Fibroblast of skin of left biceps (primary cell): ENCODE data around the gene PTPRN2.

Source experiments
- DNase-seq, 2 experiments: peaks; one replicate each; pipeline ENCODE4 v3.0.0-alpha.2; 2013; ENCODE audit warnings: low read depth in 2 of 2

PTPRN2 gene

GRCh38 chr7:157719705-157720655 is 867.6 kb downstream of the PTPRN2 start:
- no peak for DNase-seq

- DNase-seq, result no peak
Measured at GRCh38 chr7:157719008-157719682, 868.5 kb downstream of the PTPRN2 start.

GRCh38 chr7:157718303-157719007 is 869.2 kb downstream of the PTPRN2 start:
- DNase-seq, result no peak

GRCh38 chr7:157717211-157718174 is 870.1 kb downstream of the PTPRN2 start:
- DNase-seq, result no peak

- DNase-seq, result no peak
Measured at GRCh38 chr7:157715938-157716280, 871.7 kb downstream of the PTPRN2 start.

GRCh38 chr7:157715071-157715937 is 872.3 kb downstream of the PTPRN2 start:
- DNase-seq, result no peak

GRCh38 chr7:157714166-157715070 is 873.2 kb downstream of the PTPRN2 start:
- DNase-seq, result no peak

- DNase-seq, result no peak
Measured at GRCh38 chr7:157713591-157713990, 874.0 kb downstream of the PTPRN2 start.

GRCh38 chr7:157712666-157713235 is 874.9 kb downstream of the PTPRN2 start:
- DNase-seq, result no peak

GRCh38 chr7:157711353-157711888 is 876.2 kb downstream of the PTPRN2 start:
- no peak for DNase-seq

GRCh38 chr7:157710396-157710795 is 877.2 kb downstream of the PTPRN2 start:
- no peak for DNase-seq

GRCh38 chr7:157709531-157710251 is 877.9 kb downstream of the PTPRN2 start:
- DNase-seq, result no peak

GRCh38 chr7:157708919-157709295 is 878.7 kb downstream of the PTPRN2 start:
- no peak for DNase-seq

GRCh38 chr7:157707983-157708918 is 879.4 kb downstream of the PTPRN2 start:
- no peak for DNase-seq

- no peak for DNase-seq
Measured at GRCh38 chr7:157704365-157704764, 883.3 kb downstream of the PTPRN2 start.

GRCh38 chr7:157703534-157704195 is 884.0 kb downstream of the PTPRN2 start:
- no peak for DNase-seq
